ENCODE data around the gene MLYCD.

The MLYCD gene

DNA sequence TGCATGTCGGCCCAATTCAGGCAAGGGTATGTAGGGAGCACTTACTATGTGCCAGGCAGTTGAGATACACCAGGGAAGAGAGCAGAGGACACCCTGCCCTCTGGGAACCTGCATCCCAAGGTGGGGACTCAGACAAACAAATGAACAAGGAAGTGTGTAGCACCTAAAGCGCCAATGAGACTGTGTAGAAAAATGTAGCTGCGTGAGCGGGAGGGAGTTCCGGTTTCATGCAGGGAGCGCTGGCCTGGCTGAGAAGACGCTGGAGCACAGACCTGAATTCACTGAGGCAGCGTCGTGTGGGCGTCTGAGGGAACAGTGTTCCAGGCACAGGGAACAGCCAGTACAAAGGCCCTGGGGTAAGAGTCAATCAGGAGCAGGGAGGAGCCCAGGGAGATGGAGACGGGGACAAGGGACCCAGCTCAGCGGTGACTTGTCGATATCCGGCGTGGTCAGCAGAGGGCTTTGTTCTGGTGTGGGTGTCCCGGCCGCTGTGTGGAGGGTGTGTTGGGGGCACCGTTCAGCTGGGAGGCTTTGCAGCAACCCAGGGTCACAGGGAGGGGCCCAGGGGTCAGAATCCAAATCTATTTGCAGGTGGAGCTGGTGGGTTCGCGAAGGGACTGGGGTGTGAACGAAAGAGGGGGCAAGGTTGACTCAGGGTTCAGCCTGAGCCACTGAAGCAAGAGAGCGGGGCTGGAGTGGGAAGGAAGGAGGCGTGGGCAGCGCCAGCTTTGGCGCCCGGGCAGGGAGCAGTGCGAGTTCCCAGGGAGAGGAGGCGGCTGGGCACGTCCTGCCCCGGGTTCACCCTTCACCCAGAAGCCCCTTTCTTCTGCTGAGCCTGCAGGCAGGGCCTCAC lies 36.3 kb downstream of the MLYCD start:
- H3K4me3 ChIP-seq (ENCODE audit: low read depth, low read length), result no peak overlapping the region
- TF ChIP-seq, protein P1, sequence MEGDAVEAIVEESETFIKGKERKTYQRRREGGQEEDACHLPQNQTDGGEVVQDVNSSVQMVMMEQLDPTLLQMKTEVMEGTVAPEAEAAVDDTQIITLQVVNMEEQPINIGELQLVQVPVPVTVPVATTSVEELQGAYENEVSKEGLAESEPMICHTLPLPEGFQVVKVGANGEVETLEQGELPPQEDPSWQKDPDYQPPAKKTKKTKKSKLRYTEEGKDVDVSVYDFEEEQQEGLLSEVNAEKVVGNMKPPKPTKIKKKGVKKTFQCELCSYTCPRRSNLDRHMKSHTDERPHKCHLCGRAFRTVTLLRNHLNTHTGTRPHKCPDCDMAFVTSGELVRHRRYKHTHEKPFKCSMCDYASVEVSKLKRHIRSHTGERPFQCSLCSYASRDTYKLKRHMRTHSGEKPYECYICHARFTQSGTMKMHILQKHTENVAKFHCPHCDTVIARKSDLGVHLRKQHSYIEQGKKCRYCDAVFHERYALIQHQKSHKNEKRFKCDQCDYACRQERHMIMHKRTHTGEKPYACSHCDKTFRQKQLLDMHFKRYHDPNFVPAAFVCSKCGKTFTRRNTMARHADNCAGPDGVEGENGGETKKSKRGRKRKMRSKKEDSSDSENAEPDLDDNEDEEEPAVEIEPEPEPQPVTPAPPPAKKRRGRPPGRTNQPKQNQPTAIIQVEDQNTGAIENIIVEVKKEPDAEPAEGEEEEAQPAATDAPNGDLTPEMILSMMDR (conservative IDR thresholded peaks at IDR 0.05; ENCODE audit: low read depth, low read length), result no peak
- DNase-seq (ENCODE audit: low read depth), result no peak

DNA sequence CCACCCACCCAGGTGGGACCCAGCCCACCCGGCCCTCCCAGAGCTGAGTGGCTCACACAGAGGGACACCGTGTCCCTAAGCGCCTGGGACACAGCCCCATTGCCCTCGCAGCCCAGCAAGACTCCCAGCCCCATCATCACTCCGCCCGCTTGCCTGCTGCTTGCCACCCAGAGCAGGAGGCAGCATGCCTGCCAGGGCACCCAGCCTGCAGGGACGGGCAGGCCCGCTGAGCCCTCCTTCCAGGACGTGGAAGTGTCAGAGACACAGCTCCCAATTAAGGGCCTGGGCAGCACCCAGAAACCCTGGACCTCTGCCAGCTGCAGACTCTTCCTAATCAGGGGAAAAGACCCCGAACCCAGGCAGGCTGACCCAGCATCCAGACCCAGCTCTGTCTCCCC lies 36.9 kb downstream of the MLYCD start:
- TF ChIP-seq, protein P1 (conservative IDR thresholded peaks at IDR 0.05; ENCODE audit: low read depth, low read length), result no peak
- no peak for DNase-seq (ENCODE audit: low read depth)
- H3K4me3 ChIP-seq (ENCODE audit: low read depth, low read length), result no peak overlapping the region

DNA sequence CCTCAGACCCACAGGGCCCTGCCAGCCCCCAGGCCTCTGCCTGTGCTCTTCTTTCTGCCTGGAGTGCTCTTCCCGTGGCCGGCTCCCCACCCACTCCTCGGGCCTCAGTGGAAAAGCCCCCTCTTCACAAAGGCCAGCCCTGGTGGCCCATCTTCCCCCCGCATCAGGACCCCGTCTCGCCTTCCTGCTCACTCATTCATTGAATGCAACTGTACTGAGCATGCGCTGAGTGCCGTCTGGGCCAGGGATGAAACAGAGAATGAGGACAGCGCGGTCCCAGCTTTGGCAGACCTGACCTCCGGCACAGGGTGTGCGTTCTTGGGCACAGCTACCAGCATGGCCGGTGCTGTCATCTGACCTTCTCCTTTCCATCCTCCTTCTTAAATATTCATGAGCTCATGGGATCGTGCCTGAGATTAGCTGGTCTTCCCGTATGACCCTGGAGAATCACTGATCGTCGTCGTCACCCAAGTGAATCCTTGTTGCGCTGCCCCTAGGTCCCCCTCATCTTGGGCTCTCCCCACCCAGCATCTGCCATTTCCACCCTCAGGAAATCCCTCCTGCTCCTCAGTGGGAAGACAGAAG lies 37.8 kb downstream of the MLYCD start:
- TF ChIP-seq, protein P1 (conservative IDR thresholded peaks at IDR 0.05; ENCODE audit: low read depth, low read length), result no peak
- DNase-seq (ENCODE audit: low read depth), result no peak
- H3K4me3 ChIP-seq (ENCODE audit: low read depth, low read length), result no peak overlapping the region

DNA sequence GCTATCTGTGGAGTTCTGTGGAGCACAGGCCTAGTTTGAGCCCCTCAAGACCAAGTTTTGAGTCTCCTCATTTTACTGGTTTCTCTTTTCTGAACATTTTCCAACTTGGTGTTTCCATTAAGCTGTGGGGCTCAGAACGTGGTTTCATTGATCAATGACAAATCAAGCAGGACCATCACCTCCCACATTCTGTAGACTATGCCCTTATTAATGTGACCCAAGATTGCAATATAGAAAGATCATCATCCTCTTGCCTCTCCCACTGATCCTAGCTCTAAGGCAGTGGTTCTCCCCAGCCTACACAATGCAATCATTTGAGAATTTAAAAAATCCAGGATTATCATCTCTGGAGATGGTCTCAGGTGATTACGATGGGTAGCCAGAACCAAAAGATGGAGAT lies 38.4 kb downstream of the MLYCD start:
- TF ChIP-seq, protein P1 (conservative IDR thresholded peaks at IDR 0.05; ENCODE audit: low read depth, low read length), result no peak
- no peak for DNase-seq (ENCODE audit: low read depth)
- no peak overlapping the region for H3K4me3 ChIP-seq (ENCODE audit: low read depth, low read length)

DNA sequence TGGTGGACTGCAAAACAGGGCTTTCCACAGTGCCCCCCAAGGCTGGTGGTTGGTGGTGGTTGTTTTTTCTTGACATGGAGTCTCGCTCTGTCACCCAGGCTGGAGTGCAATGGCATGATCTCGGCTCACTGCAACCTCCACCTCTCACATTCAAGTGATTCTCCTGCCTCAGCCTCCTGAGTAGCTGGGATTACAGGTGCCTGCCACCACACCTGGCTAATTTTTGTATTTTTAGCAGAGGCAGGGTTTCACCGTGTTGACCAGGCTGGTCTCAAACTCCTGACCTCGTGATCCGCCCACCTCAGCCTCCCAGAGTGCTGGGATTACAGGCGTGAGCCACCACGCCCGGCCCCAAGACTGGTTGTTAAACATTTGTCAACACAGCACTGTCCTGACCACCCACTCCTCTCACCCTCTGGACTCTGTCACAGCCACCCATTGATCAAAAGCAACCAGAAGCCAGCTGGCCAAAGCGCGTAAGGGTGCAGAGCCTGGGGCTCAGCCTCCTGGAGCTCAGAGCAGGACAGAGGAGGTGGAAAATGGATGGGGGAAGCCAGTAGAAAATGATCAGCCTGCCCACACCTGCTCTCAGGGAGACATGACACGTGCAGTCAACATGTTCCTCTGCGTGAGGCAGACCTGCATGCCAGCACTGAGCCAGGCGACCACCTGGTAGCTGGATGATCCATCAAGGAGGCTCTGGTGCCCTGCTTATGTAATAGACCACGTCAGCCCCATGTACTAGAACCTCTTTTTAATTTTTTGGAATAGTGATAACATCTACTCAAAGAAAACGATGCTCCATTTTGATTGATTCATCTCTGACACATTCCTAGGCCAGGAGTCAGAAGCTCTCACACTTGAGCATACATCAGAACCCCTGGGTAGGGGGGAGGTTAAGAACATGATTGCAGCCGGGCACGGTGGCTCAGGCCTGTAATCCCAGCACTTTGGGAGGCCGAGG lies 39.3 kb downstream of the MLYCD start:
- no peak for DNase-seq (ENCODE audit: low read depth)
- H3K4me3 ChIP-seq (ENCODE audit: low read depth, low read length), result no peak overlapping the region
- TF ChIP-seq, protein P1 (conservative IDR thresholded peaks at IDR 0.05; ENCODE audit: low read depth, low read length), result no peak

DNA sequence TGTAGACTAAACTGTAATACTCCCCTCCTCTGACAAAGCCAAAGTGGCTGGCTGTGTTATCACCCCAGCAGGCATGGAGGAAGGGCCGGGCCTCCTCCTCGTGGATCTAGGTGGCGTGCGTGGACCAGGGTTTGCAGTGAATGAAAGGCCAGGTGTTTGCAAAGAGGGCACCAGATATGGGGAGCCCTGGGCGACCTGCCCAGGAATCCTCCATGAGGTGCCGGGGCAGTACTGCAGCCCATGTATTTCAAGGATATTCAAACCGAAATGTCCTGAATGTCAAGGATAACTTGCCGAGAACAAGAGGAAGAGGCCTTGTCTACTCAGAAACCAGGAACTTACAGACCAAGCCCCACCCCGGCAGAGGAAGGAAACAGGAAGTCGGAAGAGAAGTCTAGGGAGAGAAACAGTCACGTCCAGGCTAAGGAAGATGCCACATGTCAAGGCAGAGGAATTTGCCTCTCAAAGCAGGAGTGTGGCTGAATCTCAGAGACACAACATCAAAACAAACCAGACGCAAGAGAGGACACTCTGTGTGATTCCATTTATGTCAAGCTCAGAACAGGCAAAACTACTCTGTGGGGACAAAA lies 40.4 kb downstream of the MLYCD start:
- DNase-seq (ENCODE audit: low read depth), result no peak
- TF ChIP-seq, protein P1 (conservative IDR thresholded peaks at IDR 0.05; ENCODE audit: low read depth, low read length), result no peak

More for the DNA sequence above, 40.4 kb downstream of the MLYCD start:
- no peak overlapping the region for H3K4me3 ChIP-seq (ENCODE audit: low read depth, low read length)

Data from choroid plexus epithelial cell (primary cell).